ENCODE results near the gene ADGRA1. TPM values are rescaled to one million over a fixed set of nuclear protein-coding genes. Genes with fewer than 3 reads are reported as not detected.

The ADGRA1 gene
- total and polyA plus RNA-seq, 7 donors = under 0.01 to 0.28 (median 0.08) TPM; not detected in 3

DNA sequence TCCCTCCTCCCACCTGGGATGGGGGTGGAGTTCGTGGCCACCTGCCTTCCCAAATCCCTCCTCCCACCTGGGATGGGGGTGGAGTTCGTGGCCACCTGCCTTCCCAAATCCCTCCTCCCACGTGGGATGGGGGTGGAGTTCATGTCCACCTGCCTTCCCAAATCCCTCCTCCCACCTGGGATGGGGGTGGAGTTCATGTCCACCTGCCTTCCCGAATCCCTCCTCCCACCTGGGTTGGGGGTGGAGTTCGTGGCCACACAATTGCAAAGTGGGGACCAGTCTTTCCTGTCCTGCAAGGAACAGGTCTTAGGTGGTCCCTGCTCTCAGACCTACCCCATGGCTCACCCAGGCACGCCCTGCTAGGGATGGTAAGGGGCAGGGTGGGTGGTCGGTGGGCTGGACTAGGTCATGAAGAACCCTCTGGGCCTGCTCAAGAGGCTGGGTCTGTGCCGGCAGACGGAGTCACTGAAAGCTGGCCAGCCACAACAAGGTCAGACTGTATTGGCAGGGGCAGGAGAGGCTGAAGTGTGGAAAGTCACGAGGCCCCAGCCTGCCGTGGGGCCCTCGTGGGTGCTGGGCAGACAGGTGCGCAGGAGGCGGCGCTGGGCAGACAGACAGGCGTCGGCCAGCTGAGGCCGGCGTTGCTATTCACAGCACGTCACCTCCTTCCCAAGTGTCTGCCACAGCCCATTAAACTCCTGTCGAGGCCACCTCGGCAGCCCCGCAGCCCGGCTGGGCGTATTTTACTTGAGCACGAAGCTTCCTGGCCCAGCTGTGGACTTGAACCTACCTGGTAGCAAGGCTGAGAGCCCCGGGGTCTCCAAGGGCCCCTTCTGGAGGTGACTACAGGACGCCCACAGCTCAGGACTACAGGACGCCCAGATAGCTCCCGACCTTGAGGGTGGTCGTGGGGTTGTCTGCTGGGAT is 76.4 kb downstream of the ADGRA1 start:
- Histone ChIP-seq H3K27ac (no peak overlapping the region), H3K27me3 (peaks cover 0 to 80% (median 50%) of the 10 kb centered on the region in 3 donors), H3K9me3 (no peaks in the 10 kb centered on the region), H3K36me3 (no peaks in the 10 kb centered on the region), H3K4me3 (no peak overlapping the region), H3K4me1 (peaks cover 0 to 22% (median 17%) of the 10 kb centered on the region in 4 donors)
- TF ChIP-seq POLR2AphosphoS5 (IDR thresholded peaks at IDR 0.05) (no peak), EP300 (IDR thresholded peaks at IDR 0.05) (no peak), POLR2A (IDR thresholded peaks at IDR 0.05) (no peak)
- TF ChIP-seq, protein P1, sequence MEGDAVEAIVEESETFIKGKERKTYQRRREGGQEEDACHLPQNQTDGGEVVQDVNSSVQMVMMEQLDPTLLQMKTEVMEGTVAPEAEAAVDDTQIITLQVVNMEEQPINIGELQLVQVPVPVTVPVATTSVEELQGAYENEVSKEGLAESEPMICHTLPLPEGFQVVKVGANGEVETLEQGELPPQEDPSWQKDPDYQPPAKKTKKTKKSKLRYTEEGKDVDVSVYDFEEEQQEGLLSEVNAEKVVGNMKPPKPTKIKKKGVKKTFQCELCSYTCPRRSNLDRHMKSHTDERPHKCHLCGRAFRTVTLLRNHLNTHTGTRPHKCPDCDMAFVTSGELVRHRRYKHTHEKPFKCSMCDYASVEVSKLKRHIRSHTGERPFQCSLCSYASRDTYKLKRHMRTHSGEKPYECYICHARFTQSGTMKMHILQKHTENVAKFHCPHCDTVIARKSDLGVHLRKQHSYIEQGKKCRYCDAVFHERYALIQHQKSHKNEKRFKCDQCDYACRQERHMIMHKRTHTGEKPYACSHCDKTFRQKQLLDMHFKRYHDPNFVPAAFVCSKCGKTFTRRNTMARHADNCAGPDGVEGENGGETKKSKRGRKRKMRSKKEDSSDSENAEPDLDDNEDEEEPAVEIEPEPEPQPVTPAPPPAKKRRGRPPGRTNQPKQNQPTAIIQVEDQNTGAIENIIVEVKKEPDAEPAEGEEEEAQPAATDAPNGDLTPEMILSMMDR (IDR thresholded peaks at IDR 0.05) = no peak
- DNase-seq = peak; percentile 55
- intact Hi-C loops (cut with DNase I) = no loop called here
- 56 to 78% methylated on average over 31 of the region's 31 CpGs for WGBS, 2 donors

DNA sequence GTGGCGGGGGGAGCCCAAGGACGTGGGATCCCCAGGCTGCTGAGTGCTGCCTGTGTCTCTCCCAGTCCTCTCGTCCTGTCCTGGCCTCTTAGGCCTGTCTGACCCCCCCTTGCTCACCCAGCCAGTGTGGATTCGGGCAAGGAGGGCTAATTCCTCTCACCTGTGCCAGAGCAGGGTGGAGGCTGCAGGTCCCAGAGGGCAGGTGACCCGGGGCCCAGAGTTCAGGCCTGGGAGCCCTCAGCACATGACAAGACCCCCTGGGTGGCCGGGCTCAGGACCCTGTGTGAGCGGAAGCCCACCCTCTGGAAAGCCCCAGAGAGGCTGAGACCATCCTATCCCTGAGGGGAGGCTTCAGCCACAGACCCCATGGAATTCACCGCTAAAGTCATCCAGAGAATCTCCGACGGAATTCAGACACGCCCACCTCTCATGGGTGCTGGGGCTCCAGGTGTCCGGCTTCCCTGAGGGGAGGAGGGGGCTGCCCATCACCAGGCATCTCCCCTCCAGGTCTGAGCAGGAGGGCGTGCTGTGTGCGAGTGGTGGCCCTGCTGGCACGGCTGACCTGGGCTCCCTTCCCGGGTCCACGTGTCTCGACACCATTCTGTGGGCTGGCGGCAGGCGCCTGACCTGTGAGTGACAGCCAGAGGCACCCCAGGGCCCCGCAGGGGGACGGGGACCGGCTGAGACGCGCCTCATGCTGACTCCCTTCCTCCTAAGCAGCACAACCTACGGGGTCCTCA is 77.3 kb downstream of the ADGRA1 start:
- intact Hi-C loops (cut with DNase I) = no loop called here
- no peak overlapping the region for H3K27ac ChIP-seq
- no peaks in the 10 kb centered on the region for H3K9me3 ChIP-seq
- no peak overlapping the region for H3K4me3 ChIP-seq
- 78 to 87% methylated on average over 26 of the region's 26 CpGs for WGBS, 2 donors
- peaks cover 0 to 72% (median 50%) of the 10 kb centered on the region in 3 donors for H3K27me3 ChIP-seq
- peak; percentile 52 for DNase-seq
- H3K4me1 ChIP-seq = peaks cover 0 to 18% (median 17%) of the 10 kb centered on the region in 4 donors
- no peak for TF ChIP-seq POLR2AphosphoS5 (IDR thresholded peaks at IDR 0.05)
- TF ChIP-seq, protein P1 (IDR thresholded peaks at IDR 0.05) = no peak
- no peaks in the 10 kb centered on the region for H3K36me3 ChIP-seq

DNA sequence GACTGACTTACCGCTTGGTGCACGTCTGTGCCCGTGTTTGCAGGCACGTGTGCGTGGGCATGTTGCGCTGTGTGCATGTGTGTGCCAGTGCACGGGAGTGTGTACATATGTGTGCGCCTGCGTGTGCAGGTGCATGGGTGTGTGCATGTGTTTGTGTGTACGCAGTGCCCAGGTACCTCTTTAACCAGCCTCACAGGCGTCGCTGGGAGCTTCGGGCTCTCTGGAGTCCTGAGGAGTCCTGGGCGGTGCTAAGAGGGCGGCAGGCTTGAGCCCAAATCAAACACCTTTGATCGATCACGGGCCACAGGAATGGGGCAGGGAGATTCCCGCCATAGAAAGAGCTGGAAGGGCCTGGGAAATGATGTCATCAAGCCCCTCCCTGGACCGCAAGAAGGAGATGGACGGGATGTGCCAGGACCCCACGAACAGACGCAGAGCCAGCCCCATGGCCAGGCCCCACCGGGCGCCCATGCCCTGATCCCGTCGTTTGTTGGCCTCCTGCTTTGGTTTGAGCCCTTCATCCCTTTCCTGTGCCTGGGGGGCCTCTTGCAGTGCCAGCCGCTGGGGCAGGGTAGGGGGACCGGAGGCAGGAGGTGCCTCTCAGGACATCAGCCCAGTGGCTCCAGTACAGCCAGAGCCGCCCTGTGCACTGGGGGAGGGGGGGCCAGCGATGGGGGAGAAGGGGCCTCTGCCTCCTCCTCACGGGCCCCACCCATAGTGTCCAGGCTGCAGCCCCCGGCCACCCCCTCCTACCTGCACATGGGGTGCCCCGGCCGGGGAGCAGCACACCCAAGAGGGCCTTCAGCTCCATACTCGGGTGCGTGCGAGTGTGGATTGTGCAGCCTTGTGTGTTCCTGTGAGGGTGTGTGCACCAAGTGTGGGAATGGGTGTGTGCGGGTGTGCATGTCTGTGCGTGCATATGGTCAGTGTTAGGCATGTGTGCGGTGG is 78.1 kb downstream of the ADGRA1 start:
- no peak overlapping the region for H3K27ac ChIP-seq
- TF ChIP-seq, protein P1 (IDR thresholded peaks at IDR 0.05) = no peak
- no peak for TF ChIP-seq EP300 (IDR thresholded peaks at IDR 0.05)
- no peak for TF ChIP-seq POLR2AphosphoS5 (IDR thresholded peaks at IDR 0.05)
- TF ChIP-seq POLR2A (IDR thresholded peaks at IDR 0.05) = no peak
- H3K4me3 ChIP-seq = no peak overlapping the region
- H3K36me3 ChIP-seq = no peaks in the 10 kb centered on the region
- no peaks in the 10 kb centered on the region for H3K9me3 ChIP-seq
- peaks cover 0 to 65% (median 46%) of the 10 kb centered on the region in 3 donors for H3K27me3 ChIP-seq
- peak; percentile 50 for DNase-seq
- H3K4me1 ChIP-seq = peaks cover 0 to 12% (median 10%) of the 10 kb centered on the region in 4 donors
- intact Hi-C loops (cut with DNase I) = no loop called here
- WGBS, 2 donors = 86 to 92% methylated on average over 40 of the region's 40 CpGs

DNA sequence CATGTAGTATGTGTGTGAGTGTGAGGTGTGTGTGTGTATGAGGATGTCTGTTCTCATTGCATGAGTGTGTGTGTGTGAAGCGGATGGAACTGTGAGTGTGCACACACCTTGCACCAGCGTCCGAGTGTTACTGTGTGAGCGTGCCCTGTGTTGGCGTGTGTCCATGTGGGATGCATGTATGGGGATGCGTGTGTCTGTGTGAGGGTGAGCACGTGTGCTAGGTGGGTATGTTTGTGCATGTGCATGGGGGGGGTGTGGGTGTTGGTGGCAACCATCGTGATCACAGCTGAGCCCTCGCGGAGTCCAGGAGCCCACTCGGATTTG is 78.7 kb downstream of the ADGRA1 start:
- Histone ChIP-seq H3K4me3 (no peak overlapping the region), H3K36me3 (no peaks in the 10 kb centered on the region), H3K9me3 (no peaks in the 10 kb centered on the region), H3K27ac (no peak overlapping the region), H3K4me1 (peaks cover 0 to 5% (median 3%) of the 10 kb centered on the region in 4 donors), H3K27me3 (peaks cover 0 to 58% (median 39%) of the 10 kb centered on the region in 3 donors)
- intact Hi-C loops (cut with DNase I) = no loop called here
- TF ChIP-seq, protein P1 (IDR thresholded peaks at IDR 0.05) = no peak
- TF ChIP-seq POLR2AphosphoS5 (IDR thresholded peaks at IDR 0.05) = no peak
- no peak for TF ChIP-seq EP300 (IDR thresholded peaks at IDR 0.05)
- TF ChIP-seq POLR2A (IDR thresholded peaks at IDR 0.05) = no peak
- peak; percentile 43 for DNase-seq
- WGBS, 2 donors = 94 to 95% methylated on average over 11 of the region's 11 CpGs

Measured in sigmoid colon (tissue), 7 donors.